GM12892 (cell line): Measurements from ENCODE around the gene ZCCHC14.
"Not testable (repeated sequence)": the region's sequence is repeated elsewhere in the genome, so short reads cannot be mapped to it uniquely, and the experiment has no call there.

Source experiments
- DNase-seq: peaks from one replicate; pipeline ENCODE4 v3.0.0; 2011; ENCODE audit not compliant: insufficient read length
- FAIRE-seq: peaks from 2 replicates; lab custom pipeline; 2011; peaks lifted over from hg19 to GRCh38; lab: Jason Lieb, UNC
- POLR2A ChIP-seq: IDR thresholded peaks from 2 replicates; pipeline ENCODE4 v1.6.1; 2011; ENCODE audit warnings: low read depth, low read length, control low read depth
- POLR2AphosphoS5 ChIP-seq: IDR thresholded peaks from 2 replicates; pipeline ENCODE4 v1.6.1; 2011; ENCODE audit warnings: low read depth, low read length, control low read depth
- TAF1 ChIP-seq: IDR thresholded peaks from 2 replicates; pipeline ENCODE4 v1.6.1; 2011; ENCODE audit warnings: low read depth, mild to moderate bottlenecking, control low read depth, low read length, borderline replicate concordance

Gene ZCCHC14

DNA sequence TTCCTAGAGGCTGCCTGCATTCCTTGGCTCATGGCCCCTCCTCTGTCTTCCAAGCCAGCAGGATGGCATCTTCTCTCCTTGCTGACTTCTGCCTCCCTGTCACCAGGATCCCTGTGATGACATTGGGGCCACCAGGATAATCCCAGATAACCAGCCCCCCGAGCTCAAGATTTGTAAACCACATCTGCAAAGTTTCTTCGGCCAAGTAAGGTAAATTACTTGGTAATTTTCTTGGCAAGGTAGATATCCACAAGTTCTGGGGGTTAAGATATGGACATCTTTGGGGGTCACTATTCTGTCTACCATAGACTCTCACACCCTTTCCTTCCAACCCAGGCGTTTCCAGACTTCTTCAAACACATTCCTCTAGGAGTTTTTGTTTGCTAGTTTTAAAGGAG is 42.6 kb upstream of the ZCCHC14 start:
- DNase-seq = no peak
- TF ChIP-seq POLR2AphosphoS5 = no peak
- no peak for TF ChIP-seq POLR2A
- no peak for TF ChIP-seq TAF1
- FAIRE-seq = no peak

DNA sequence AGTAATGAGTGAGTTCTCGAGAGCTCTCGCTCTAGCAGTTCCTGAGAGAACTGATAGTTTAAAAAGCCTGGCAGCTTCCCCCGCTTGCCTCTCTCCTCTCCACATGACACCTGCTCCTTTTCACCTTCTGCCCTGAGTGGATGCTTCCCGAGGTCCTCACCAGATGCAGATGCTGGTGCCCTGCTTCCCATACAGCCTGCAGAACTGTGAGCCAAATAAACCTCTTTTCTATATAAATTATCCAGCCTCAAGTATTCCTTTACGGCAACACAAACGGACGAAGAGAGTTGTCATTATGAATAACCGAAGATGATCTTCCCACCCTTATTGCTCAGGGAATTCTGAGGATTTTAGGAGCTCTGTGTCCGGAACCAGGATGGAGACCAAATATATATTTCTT is 41.9 kb upstream of the ZCCHC14 start:
- TF ChIP-seq POLR2A (no peak), TAF1 (no peak), POLR2AphosphoS5 (no peak)
- FAIRE-seq (no peak), DNase-seq (no peak)

DNA sequence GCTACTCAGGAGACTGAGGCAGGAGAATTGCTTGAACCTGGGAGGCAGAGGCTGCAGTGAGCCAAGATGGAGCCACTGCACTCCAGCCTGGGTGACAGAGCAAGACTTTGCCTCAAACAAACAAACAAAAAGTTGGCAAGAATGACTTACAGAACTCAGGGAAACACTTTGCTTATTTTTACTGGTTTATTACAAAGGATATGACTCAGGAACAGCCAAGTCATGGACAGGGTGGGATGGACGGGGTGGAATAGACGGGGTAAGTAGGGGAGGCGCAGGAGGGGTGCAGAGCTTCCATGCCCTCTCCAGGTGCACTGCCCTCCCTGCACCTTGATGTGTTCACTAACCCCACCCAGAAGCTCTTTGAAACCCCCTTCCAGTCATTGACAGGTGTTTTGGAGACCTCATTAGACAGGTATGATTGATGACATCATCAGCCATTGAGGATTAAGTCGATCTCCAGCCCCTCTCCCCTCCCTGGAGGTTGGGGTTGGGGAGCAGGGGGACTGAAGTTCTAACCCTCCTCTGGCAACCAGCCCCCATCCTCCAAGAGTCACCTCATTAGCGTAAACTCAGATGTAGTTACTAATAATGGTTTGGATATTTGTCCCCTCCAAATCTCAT is 41.3 kb upstream of the ZCCHC14 start:
- TF ChIP-seq POLR2A = no peak
- TF ChIP-seq TAF1 = no peak
- no peak for TF ChIP-seq POLR2AphosphoS5
- FAIRE-seq (no peak), DNase-seq (no peak)

GRCh38 chr16:87533061-87533460 is 40.2 kb upstream of the ZCCHC14 start:
- no peak for FAIRE-seq
- no peak for TF ChIP-seq TAF1
- DNase-seq = no peak

GRCh38 chr16:87531418-87531817 is 38.6 kb upstream of the ZCCHC14 start:
- TF ChIP-seq POLR2AphosphoS5 (no peak), TAF1 (no peak), POLR2A (no peak)
- DNase-seq (no peak), FAIRE-seq (no peak)

- no peak for DNase-seq
- TF ChIP-seq TAF1 = no peak
- no peak for TF ChIP-seq POLR2A
- no peak for TF ChIP-seq POLR2AphosphoS5
- no peak for FAIRE-seq
Measured at GRCh38 chr16:87528690-87529579, 36.1 kb upstream of the ZCCHC14 start.

DNA sequence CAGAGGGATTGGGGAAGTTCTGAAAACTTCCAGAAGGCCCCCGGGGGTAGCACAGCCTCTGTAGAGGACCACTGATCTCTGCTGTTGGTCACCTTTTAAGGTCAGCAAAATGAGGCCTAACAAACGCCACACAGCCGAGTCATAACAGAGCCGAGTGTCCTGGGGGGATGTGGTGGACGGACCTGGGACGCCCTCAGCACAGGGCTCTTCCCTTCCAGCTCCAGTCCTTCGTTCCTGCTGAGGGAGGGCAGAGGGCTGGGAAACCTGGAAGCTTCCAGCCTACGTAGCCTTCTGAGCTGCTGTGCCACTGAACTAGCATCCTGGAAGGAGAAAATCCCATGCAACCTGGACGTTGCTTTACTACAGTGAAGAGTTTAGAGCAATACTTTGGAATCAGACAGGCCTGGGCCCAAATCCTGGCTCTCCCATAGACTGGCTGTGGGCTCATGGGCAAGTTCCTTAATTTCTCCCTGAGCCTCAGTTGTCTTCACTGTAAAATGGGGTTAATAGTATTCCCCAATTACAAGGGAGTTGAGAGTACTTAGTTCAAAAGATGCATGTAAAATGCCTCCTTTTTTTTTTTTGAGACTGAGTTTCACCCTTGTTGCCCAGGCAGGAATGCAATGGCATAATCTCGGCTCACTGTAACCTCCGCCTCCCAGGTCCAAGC is 34.4 kb upstream of the ZCCHC14 start:
- TF ChIP-seq POLR2A (no peak), TAF1 (no peak), POLR2AphosphoS5 (no peak)
- FAIRE-seq = no peak
- DNase-seq = no peak

DNA sequence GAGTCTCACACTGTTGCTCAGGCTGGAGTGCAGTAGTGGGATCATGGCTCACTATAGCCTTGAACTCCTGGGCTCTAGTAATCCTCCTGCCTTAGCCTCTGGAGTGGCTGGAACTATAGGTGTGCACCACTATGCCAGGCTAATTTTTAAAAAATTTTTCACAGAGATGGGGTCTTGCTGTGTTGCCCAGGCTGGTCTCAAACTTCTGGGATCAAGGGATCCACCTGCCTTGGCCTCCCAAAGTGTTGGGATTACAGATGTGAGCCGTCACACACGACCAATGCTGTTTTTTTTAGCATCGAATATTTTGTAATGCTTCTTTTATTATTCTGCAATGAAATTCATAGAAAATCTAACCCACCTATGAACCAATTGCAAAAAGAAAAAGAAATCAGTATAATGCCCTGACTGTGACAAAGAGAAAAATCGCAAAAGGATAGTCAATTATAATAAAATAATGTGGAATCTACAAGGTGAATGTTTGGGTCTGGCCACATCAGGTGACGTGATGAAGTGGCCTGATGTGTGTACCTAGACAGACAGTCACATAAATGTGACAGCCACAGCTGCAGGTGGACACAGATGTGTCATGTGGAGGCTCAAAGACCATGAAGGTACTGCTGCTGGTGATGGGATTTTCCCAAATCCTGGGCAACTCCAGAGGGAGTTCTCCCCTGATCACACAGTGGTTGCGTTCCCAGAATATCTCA is 33.6 kb upstream of the ZCCHC14 start:
- TF ChIP-seq POLR2A (no peak), TAF1 (no peak), POLR2AphosphoS5 (no peak)
- DNase-seq = no peak

GRCh38 chr16:87525352-87525751 is 32.5 kb upstream of the ZCCHC14 start:
- DNase-seq (no peak), FAIRE-seq (no peak)
- TF ChIP-seq POLR2A = no peak
- no peak for TF ChIP-seq POLR2AphosphoS5
- no peak for TF ChIP-seq TAF1

More for the DNA sequence above, 33.6 kb upstream of the ZCCHC14 start:
- FAIRE-seq = no peak

GRCh38 chr16:87524407-87524806 is 31.6 kb upstream of the ZCCHC14 start:
- DNase-seq (no peak), FAIRE-seq (no peak)
- TF ChIP-seq POLR2A (no peak), POLR2AphosphoS5 (no peak), TAF1 (no peak)

DNA sequence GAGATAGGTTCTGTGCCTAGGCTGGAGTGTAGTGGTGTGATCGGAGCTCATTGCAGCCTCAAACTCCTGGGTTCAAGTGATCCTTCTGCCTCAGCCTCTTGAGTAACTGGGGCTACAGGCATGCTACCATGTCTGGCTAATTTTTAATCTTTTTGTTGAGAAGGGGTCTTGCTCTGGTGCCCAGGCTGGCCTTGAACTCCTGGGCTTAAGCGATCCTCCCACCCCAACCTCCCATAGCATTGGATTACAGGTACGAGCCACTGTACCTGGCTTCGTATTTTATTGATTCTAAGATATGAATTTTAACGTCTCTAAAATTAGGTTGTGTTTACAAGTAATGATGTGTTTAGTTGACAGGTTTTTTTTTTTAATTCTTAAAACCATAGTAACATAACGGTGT is 30.8 kb upstream of the ZCCHC14 start:
- FAIRE-seq, DNase-seq: not testable (repeated sequence)

DNA sequence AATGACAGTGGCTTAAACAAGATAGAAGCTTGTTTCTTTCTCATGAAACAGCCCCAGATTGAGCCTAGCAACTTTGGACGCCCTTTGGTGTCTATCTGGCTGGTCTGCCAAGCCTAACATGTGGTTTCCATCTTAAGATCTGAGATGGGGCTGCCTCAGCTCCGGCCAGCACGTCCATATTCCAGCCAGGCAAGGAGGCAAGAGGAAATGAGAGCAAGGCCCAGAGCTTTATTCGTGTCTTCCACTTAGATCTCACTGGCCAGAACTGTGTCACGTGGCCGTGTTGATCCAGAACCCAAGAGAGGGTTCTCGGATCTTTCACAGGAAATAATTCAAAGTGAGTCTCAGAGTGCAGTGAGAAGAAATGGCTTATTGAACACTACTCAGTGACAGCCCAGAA is 28.9 kb upstream of the ZCCHC14 start:
- DNase-seq, FAIRE-seq: not testable (repeated sequence)

- not testable (repeated sequence) for DNase-seq, FAIRE-seq
Measured at GRCh38 chr16:87519170-87519569, 26.3 kb upstream of the ZCCHC14 start.

DNA sequence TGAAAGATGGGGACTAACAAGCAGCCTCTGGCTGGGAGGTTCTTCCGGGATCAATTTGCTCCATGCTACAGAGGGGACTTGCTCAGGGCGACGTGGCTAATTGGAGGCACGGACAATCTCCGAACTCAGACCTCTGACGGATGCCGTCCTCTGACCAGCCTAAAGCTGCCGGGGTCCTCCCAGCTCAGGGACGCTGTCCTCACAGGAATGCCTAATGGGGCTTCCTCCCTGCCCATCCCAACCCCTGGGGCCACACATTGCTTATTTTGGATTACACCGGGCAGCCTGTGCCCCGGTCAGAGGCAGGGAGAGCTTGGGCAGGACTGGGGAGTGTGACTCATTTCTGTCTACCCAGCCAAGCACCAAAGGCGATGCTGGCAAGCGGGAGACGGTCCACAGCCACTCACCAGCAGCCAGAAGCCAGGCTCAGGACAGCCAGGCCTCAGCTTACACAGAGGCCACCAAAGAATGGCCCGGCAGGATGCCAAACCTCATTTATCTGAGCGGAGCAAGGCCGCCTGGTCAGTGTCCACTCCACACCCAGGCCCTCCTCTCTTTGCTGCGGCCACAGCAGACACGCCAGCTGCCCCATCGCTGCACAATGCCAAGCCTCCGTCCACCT is 25.7 kb upstream of the ZCCHC14 start:
- FAIRE-seq, DNase-seq: not testable (repeated sequence)

DNA sequence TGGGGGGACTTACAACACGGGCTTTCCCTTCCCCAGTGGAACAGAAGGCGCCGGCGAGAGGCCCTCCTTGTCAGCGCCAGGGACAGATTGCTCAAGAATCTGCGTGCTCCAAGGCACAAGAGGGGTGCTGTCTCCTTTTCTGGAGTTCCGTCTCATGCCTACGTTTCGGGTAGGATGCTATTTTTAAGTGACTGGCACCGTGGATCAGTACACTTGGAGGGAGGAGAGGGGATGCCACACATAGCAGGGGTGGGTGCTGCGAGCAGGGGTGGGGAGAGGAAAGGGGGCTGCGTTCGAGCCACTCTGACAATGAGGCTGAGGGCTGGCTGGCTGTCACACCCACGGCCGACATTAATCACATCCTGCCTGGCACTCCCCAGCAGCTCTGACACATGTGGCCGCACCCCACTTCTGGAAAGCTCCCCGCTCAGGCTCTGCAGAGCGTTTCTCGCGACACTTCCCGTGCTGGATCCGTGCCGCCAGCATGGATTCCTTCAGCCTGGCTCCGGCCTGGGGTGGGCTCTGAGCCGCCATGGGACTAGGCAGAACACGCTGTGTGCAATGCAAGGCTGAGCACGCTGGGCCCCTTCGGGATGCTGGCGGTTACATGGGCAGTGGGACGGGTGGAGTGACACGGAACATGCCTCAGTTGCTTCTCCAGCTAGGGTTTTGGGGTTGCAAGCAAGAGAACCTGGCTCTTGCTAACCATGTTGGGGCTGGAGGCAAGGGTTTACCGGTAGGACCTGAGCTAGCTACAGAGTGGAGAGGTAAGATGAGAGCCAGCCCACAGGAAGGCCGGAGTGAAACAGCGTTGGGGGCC is 25.0 kb upstream of the ZCCHC14 start:
- DNase-seq, FAIRE-seq: not testable (repeated sequence)
